Fibroblast of the aortic adventitia (primary cell): ENCODE data around the gene TMUB2. TPM values are rescaled to one million over a fixed set of nuclear protein-coding genes. Genes with fewer than 3 reads are reported as not detected.
A peak's percentile ranks its signal among the peaks of the same experiment; 100 is the strongest.

ENCODE experiments used
- DNase-seq: peaks from one replicate; pipeline ENCODE4 v3.0.0-alpha.2; 2010; ENCODE audit warnings: low read depth
- H3K4me3 ChIP-seq: 2 replicates; pipeline ENCODE4 v1.5.1; 2011; ENCODE audit warnings: low read depth, mild to moderate bottlenecking, control low read depth, low read length, moderate library complexity
- CTCF ChIP-seq: IDR thresholded peaks from 2 replicates; pipeline ENCODE4 v1.5.1; 2011; ENCODE audit warnings: mild to moderate bottlenecking, low read length, control low read depth, inconsistent platforms; ENCODE audit not compliant: insufficient read depth
- total RNA-seq: library from RNA; depleted of rRNA; stranded (reverse); fragments of >200 nt; gene quantifications from 2 replicates; pipeline ENCODE4 v1.2.3, GENCODE V29; 2012; ENCODE audit warnings: low replicate concordance

The TMUB2 gene
- total RNA-seq, 1 donor = 23.0 TPM

GRCh38 chr17:44176671-44177501 is 9.9 kb upstream of the TMUB2 start:
- H3K4me3 ChIP-seq = no peak overlapping the region
- no peak for TF ChIP-seq CTCF
- DNase-seq = no peak

GRCh38 chr17:44177640-44178039 is 9.1 kb upstream of the TMUB2 start:
- no peak for DNase-seq
- no peak for TF ChIP-seq CTCF
- H3K4me3 ChIP-seq = no peak overlapping the region

- no peak for DNase-seq
- no peak overlapping the region for H3K4me3 ChIP-seq
- no peak for TF ChIP-seq CTCF
Observed at GRCh38 chr17:44178133-44178532, 8.6 kb upstream of the TMUB2 start.

DNA sequence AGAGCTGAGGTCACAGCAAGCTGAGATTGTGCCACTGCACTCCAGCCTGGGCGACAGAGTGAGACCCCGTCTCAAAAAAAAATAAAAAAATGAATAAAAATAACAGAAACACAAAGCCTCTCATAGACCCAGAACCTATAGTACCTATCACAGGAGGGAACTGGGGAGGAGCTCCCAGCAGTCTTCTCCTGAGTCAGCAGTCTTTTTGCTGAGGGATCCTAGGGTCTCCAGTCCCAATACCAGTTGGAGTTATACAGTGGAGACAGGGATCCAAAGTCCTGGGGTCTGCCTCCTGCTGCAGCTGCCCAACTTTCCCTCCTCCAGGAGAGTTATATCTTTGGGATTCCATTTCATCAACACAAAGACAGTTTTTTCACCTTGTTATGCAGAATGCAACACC is 3.7 kb upstream of the TMUB2 start:
- no peak overlapping the region for H3K4me3 ChIP-seq
- DNase-seq = no peak
- TF ChIP-seq CTCF = no peak

GRCh38 chr17:44184212-44184810 is 2.5 kb upstream of the TMUB2 start:
- TF ChIP-seq CTCF = no peak
- H3K4me3 ChIP-seq = no peak overlapping the region
- DNase-seq = no peak

GRCh38 chr17:44187131-44187899 is 543 bp downstream of the TMUB2 start:
- DNase-seq = peak; percentile 63
- peak overlapping the region; percentile 99 for H3K4me3 ChIP-seq
- TF ChIP-seq CTCF = no peak
